HepG2 (cell line): ENCODE results near the gene SELPLG. TPM values are rescaled to one million over a fixed set of nuclear protein-coding genes. Genes with fewer than 3 reads are reported as not detected.

Experiments
- GATAD2A ChIP-seq: IDR thresholded peaks from 2 replicates; pipeline ENCODE4 v1.6.1; 2016
- TGIF2 ChIP-seq: IDR thresholded peaks from 2 replicates; pipeline ENCODE4 v1.6.1; 2016; ENCODE audit warnings: control low read depth, missing compliant biosample characterization
- ZBTB1 ChIP-seq: sonication (generic); formaldehyde crosslinking; IDR thresholded peaks from 2 replicates; pipeline ENCODE4 v1.4.0; 2020; ENCODE audit warnings: missing genetic modification reagents, borderline replicate concordance
- ZNF281 ChIP-seq: sonication (generic); formaldehyde crosslinking; IDR thresholded peaks from 2 replicates; pipeline ENCODE4 v1.4.0; 2020; ENCODE audit warnings: missing genetic modification reagents, borderline replicate concordance
- ZNF562 ChIP-seq: sonication (generic); formaldehyde crosslinking; IDR thresholded peaks from 2 replicates; pipeline ENCODE4 v1.8.0; 2022; ENCODE audit warnings: missing genetic modification reagents, borderline replicate concordance
- ZNF577 ChIP-seq: sonication (generic); formaldehyde crosslinking; IDR thresholded peaks from 2 replicates; pipeline ENCODE4 v1.4.0; 2020; ENCODE audit warnings: mild to moderate bottlenecking, low read depth, missing genetic modification reagents, borderline replicate concordance
- polyA plus RNA-seq, 8 experiments: library from polyadenylated mRNA; depleted of rRNA in 3 of 8; stranded (reverse) in 7 of 8; unstranded in 1 of 8; fragments of >200 nt; fragmentation: Illumina TruSeq in 4 of 8; extraction: Trizol in 4 of 8; gene quantifications; 2 replicates each; pipeline versions ENCODE4 v1.2.1 to v1.2.3, GENCODE V29; 2011 to 2016; ENCODE audit warnings: low read depth in 4 of 8, missing spikeins in 1 of 8, mixed read lengths in 1 of 8; ENCODE audit not compliant: insufficient read depth in 1 of 8
- total RNA-seq, 5 experiments: library from RNA; depleted of rRNA; stranded (reverse); fragments of >200 nt; fragmentation: Illumina TruSeq; extraction: Trizol; gene quantifications; 2 replicates each; pipeline ENCODE4 v1.2.3, GENCODE V29; 2016; ENCODE audit warnings: low read depth in 1 of 5
- TF ChIP-seq, protein P1 (sequence below): sonication (generic); formaldehyde crosslinking; IDR thresholded peaks from 2 replicates; pipeline ENCODE4 v1.5.1; 2020; ENCODE audit warnings: mild to moderate bottlenecking, missing genetic modification reagents, borderline replicate concordance

SELPLG gene
- total and polyA plus RNA-seq, 2 of the 13 experiments (the other 11 are each of a cell fraction or from before 2014, with no cell fraction given): 0.12 TPM; not detected in 1

DNA sequence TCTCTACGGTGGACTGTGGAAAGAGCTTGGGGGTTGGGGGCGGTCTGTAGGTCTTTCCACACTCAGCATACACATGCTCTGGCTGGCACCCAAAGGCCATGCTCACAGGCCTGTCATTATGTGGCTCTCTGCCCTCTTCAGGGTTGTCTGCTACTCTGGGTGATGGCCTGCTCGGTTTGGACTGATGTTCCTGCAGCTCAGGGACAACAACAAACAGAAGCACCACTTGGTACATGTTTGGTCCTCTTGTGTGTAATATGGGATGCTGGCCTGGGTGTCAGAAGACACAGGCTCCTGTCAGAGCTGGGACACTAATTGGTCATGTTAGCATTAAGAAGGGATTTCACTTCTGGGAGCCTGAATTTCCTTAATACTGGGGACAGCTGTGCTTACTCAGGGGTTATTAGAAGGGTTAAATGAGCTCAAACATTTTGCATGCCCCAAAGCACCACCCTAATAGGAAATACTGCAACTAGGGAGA lies 32.7 kb upstream of the SELPLG start (continued):
- TF ChIP-seq, protein P1, sequence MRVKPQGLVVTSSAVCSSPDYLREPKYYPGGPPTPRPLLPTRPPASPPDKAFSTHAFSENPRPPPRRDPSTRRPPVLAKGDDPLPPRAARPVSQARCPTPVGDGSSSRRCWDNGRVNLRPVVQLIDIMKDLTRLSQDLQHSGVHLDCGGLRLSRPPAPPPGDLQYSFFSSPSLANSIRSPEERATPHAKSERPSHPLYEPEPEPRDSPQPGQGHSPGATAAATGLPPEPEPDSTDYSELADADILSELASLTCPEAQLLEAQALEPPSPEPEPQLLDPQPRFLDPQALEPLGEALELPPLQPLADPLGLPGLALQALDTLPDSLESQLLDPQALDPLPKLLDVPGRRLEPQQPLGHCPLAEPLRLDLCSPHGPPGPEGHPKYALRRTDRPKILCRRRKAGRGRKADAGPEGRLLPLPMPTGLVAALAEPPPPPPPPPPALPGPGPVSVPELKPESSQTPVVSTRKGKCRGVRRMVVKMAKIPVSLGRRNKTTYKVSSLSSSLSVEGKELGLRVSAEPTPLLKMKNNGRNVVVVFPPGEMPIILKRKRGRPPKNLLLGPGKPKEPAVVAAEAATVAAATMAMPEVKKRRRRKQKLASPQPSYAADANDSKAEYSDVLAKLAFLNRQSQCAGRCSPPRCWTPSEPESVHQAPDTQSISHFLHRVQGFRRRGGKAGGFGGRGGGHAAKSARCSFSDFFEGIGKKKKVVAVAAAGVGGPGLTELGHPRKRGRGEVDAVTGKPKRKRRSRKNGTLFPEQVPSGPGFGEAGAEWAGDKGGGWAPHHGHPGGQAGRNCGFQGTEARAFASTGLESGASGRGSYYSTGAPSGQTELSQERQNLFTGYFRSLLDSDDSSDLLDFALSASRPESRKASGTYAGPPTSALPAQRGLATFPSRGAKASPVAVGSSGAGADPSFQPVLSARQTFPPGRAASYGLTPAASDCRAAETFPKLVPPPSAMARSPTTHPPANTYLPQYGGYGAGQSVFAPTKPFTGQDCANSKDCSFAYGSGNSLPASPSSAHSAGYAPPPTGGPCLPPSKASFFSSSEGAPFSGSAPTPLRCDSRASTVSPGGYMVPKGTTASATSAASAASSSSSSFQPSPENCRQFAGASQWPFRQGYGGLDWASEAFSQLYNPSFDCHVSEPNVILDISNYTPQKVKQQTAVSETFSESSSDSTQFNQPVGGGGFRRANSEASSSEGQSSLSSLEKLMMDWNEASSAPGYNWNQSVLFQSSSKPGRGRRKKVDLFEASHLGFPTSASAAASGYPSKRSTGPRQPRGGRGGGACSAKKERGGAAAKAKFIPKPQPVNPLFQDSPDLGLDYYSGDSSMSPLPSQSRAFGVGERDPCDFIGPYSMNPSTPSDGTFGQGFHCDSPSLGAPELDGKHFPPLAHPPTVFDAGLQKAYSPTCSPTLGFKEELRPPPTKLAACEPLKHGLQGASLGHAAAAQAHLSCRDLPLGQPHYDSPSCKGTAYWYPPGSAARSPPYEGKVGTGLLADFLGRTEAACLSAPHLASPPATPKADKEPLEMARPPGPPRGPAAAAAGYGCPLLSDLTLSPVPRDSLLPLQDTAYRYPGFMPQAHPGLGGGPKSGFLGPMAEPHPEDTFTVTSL (CRISPR knock-in tag): no peak
- TF ChIP-seq ZNF562 (CRISPR knock-in tag) (no peak), ZNF281 (CRISPR knock-in tag) (peak; percentile 54; the same call in 1 of the 2 replicates), TGIF2 (CRISPR knock-in tag) (peak; percentile 23; the same call in 1 of the 2 replicates), ZBTB1 (CRISPR knock-in tag) (no peak), GATAD2A (peak; percentile 43; the same call in 1 of the 2 replicates), ZNF577 (no peak)
